ENCODE results near the gene NEMP1. TPM values are rescaled to one million over a fixed set of nuclear protein-coding genes. Genes with fewer than 3 reads are reported as not detected.

The NEMP1 gene
- 1 to 10 TPM; 7.0 to 9.2 (median 7.9) TPM for total RNA-seq

- intact Hi-C loops (cut with DNase I; ENCODE audit: low total_unique reads), result no loop called here
- WGBS, 2 donors, result 0 to 1% methylated on average over 35 to 38 of the region's 39 CpGs
- TF ChIP-seq POLR2A (IDR thresholded peaks at IDR 0.05) (no peak), CTCF (IDR thresholded peaks at IDR 0.05) (no peak)
- DNase-seq (ENCODE audit: low spot score in 2 of 2), result peak; percentile 99
- peak within 1 kb of the TSS; percentile 57 for H3K4me3 ChIP-seq (ENCODE audit: low read depth, poor library complexity, severe bottlenecking)
Measured at GRCh38 chr12:57078519-57079404, at the start of gene NEMP1. Gene NEMP1 (minus strand): TSS chr12:57078791. CDS start chr12:57078745, 46 bp downstream.

GRCh38 chr12:57127726-57128518, 49.3 kb upstream of the NEMP1 start, which contains the start of gene LRP1:
Gene LRP1 (plus strand): TSS chr12:57128483. CDS start chr12:57128965, 482 bp downstream.
- H3K4me3 ChIP-seq (ENCODE audit: low read depth, poor library complexity, severe bottlenecking), result peak within 1 kb of the TSS; percentile 67
- TF ChIP-seq POLR2A (IDR thresholded peaks at IDR 0.05), result no peak
- no peak for TF ChIP-seq CTCF (IDR thresholded peaks at IDR 0.05)
- 0 to 1% methylated on average over 44 to 49 of the region's 57 CpGs for WGBS, 2 donors
- intact Hi-C loops (cut with DNase I; ENCODE audit: low total_unique reads), result no loop called here
- DNase-seq (ENCODE audit: low spot score in 2 of 2), result peak; percentile 79 to 96

- DNase-seq (ENCODE audit: low spot score in 2 of 2), result peak; percentile 70 to 91
- 1 to 4% methylated on average over 26 of the region's 26 CpGs for WGBS, 2 donors
- intact Hi-C loops (cut with DNase I; ENCODE audit: low total_unique reads), result no loop called here
- no peak for TF ChIP-seq CTCF (IDR thresholded peaks at IDR 0.05)
- TF ChIP-seq POLR2A (IDR thresholded peaks at IDR 0.05), result no peak
- H3K4me3 ChIP-seq (ENCODE audit: low read depth, poor library complexity, severe bottlenecking), result peak overlapping the region; percentile 67
Measured at GRCh38 chr12:57127101-57127725, 48.6 kb upstream of the NEMP1 start.

- TF ChIP-seq CTCF (IDR thresholded peaks at IDR 0.05) (no peak), POLR2A (IDR thresholded peaks at IDR 0.05) (no peak)
- intact Hi-C loops (cut with DNase I; ENCODE audit: low total_unique reads), result no loop called here
- DNase-seq (ENCODE audit: low spot score in 2 of 2), result no peak
- no peak overlapping the region for H3K4me3 ChIP-seq (ENCODE audit: low read depth, poor library complexity, severe bottlenecking)
- 23 to 31% methylated on average over 7 of the region's 7 CpGs for whole genome bisulfite sequencing, 2 donors
Measured at GRCh38 chr12:57126561-57126960, 48.0 kb upstream of the NEMP1 start.

- WGBS, 2 donors, result 90 to 97% methylated on average over 11 of the region's 11 CpGs
- TF ChIP-seq CTCF (IDR thresholded peaks at IDR 0.05) (no peak), POLR2A (IDR thresholded peaks at IDR 0.05) (no peak)
- no peak for DNase-seq (ENCODE audit: low spot score in 2 of 2)
- H3K4me3 ChIP-seq (ENCODE audit: low read depth, poor library complexity, severe bottlenecking), result no peak overlapping the region
- intact Hi-C loops (cut with DNase I; ENCODE audit: low total_unique reads), result no loop called here
Measured at GRCh38 chr12:57126061-57126460, 47.5 kb upstream of the NEMP1 start.
